IPS-NIHi11 (cell line): ENCODE measurements around the gene ARMC8.
A peak's percentile ranks its signal among the peaks of the same experiment; 100 is the strongest.
"Not testable (repeated sequence)": the region's sequence is repeated elsewhere in the genome, so short reads cannot be mapped to it uniquely, and the experiment has no call there.

ENCODE experiments used
- DNase-seq: peaks from one replicate; pipeline ENCODE4 v3.0.0; 2012; ENCODE audit warnings: mixed read lengths, low spot score

ARMC8 gene, protein sequence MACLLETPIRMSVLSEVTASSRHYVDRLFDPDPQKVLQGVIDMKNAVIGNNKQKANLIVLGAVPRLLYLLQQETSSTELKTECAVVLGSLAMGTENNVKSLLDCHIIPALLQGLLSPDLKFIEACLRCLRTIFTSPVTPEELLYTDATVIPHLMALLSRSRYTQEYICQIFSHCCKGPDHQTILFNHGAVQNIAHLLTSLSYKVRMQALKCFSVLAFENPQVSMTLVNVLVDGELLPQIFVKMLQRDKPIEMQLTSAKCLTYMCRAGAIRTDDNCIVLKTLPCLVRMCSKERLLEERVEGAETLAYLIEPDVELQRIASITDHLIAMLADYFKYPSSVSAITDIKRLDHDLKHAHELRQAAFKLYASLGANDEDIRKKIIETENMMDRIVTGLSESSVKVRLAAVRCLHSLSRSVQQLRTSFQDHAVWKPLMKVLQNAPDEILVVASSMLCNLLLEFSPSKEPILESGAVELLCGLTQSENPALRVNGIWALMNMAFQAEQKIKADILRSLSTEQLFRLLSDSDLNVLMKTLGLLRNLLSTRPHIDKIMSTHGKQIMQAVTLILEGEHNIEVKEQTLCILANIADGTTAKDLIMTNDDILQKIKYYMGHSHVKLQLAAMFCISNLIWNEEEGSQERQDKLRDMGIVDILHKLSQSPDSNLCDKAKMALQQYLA

DNA sequence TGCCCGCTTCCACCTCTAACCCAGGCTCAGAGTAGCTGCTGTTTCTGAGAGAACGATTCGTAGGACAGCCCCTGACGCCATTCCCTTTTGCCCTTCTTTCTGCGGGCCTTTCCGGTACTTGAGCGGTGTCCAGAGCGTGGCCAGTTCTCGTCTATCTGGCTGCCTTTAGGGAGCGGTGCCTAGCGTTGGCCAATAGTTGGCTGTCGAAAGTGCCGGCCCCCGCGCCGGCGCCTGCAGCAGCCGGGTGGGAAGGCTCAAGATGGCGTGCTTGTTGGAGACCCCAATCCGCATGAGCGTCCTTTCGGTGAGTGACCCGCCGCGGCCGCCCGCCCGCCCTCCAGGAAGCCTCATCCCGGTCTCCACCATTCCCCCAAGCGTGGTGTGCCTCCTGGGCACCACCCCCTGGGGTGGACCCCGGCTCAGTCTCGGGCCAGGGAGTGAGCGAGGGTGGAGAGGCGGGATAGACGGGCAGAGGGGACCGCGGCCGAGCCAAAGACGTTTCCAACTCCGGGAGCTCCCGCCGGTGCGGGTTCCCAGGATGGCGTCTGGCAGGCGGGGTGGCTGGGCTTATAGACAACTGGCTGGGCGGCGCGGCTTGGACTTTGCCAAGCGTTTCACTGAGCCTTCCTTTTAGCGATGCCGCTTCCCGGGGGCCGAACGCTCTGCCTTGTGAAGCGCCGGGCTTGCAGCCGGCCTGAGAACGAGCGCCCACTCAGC lies at the start of gene ARMC8:
ARMC8 (plus strand) TSS at position 6 of the 717 bp plus-strand sequence; CDS start at position 260, 254 bp downstream.
- DNase-seq, result peak; percentile 70

DNA sequence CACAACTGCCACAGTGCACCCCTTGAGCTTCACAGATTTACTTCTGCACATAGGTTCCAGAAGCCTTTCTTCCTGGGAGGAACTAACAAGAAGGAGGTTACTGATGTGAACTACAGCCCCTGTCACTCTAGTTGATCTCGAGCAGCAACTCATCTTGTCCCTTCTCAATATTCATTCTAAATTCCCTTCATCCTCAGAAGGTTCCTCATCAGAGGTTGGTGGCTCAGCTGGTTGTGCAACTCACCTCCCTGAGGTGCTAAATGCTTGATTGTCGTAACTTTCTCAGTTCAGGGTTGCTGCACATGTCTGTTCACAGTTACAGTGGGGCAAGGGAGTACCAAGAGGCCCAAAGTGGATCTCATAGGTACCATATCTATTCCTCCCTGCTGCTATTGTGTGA lies 49.2 kb upstream of the ARMC8 start:
- no peak for DNase-seq

DNA sequence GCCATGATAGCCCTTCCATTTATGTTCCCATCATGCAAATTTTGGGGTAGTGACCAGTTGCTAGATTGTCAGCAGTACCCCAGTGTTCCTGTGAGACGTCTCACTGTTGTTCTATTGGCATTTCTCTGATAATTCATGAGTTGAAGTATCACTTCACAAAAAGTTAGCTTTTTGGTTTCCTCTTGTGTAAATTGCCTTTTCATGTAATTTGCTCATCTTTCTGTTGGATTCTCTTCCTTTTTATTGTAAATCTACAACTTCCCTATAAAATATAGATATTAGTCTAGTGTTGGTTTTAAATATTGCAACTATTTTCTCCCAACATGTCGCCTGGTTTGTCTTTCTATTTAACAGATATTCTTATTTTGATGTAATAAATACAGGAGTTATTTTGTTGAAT lies 47.4 kb upstream of the ARMC8 start:
- no peak for DNase-seq

DNA sequence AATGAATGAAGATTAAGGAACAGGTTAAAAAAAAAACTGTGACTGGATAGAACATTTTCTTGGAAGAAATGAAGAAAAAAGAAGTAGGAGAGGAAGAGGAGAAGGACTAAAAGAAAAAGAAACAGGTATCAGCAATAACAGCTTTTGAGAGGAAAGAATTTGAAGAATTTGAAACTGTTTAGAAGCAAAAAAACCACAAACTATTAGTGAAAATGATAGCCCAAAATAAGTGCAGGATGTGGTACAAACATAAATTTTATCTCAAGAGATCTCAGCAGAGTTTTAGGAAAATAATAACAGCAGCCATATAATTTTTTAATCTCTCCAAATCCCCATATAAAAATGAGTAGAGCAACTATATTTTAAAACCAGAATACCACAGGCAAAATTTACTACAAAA lies 46.2 kb upstream of the ARMC8 start:
- no peak for DNase-seq

DNA sequence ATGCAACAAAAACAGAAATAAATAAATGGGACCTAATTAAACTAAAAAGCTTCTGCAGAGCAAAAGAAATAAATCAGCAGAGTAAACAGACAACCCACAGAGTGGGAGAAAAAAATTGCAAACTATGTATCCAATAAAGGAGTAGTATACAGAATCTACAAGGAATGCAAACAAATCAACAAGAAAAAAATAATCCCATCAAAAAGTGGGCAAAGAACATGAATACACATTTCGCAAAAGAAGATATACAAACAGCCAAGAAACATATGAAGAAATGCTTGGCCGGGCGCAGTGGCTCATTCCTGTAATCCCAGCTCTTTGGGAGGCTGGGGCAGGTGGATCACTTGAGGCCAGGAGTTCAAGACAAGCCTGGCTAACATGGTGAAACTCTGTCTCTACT lies 44.9 kb upstream of the ARMC8 start:
- not testable (repeated sequence) for DNase-seq

DNA sequence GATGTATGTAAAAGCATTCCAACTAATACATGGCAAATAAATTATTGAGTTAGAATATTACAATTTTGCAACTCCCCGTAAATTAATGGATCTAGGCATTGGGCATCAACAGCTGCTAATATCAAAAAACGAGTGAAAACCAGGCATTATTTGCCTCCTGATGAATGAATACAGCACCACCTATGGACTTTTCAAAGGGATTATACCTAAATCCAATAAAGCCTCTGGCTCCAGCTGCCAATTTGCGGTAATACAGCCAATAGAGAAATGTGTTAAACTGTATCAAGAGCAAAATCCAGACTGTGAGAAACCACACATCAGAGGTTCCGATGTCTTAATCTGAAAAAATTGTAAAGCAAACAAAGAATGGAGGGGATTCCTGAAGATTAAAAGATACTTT lies 38.6 kb upstream of the ARMC8 start:
- no peak for DNase-seq

DNA sequence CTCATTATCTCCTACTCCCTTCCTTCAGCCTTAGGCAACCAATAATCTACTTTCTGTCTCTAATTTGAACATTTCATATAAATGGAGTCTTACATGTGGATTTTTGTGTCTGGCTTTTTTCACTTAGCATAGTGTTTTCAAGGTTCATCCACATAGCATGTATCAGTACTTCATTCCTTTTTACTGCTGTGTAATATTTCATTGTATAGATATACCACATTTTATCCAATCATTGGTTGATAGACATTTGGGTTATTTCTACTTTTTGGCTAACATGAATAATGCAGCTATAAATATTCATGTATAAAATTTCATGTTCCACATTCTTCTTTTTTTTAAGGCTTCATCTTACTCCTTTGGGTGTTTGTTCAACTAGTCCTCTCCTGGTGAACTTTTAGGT lies 32.6 kb upstream of the ARMC8 start:
- no peak for DNase-seq

DNA sequence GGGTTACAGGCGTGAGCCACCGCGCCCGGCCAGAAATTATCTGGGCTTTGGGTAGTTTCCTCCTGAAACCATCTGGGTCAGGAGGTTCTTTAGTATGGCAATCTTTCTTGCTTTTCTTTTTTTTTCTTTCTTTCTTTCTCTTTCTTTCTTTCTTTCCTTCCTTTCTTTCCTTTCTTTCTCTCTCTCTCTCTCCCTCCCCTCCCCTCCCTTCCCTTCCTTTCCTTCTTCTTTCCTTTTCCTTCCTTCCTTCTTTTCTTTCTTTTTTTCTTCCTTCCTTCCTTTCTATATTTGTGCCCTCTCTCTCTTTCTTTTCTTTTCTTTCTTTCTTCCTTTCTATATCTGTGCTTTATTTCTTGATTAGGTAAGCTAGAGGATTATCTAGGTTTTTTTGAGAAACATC lies 29.4 kb upstream of the ARMC8 start:
- no peak for DNase-seq

DNA sequence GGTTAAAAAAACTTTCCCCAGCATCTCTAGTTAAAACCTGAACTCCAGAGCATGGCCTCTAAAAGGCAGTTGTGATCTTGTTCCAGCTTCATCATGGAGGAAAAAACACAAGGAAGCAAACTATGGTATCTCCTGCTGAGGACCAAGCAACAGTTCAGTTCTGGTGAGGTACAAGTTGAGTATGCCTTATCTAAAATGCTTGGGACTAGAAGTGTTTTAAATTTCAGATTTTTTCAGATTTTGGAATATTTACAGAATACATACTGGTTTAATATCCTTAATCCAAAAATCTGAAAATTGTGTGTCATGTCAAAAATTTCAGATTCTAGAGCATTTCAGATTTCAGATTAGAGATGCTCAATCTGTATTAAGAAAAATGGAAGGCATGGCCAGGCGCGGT lies 22.0 kb upstream of the ARMC8 start:
- DNase-seq, result no peak

DNA sequence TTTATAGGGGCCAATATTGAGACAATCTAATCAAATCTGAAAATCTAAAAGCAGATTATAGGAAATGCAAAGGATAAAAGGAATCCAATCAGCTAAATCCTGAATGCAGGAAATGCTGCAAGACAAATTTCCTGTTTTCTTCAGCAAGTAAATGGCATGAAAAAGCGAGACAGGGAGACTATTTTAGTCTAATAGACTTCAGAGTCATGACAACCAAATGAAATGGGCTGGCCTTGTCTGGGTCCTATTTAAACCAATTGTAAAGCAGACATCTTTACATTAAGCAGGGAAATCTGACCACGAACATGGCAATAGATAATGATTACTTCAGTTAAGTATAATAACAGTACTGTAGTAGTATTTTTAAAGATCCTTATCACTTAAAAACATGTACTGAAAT lies 14.5 kb upstream of the ARMC8 start:
- no peak for DNase-seq

DNA sequence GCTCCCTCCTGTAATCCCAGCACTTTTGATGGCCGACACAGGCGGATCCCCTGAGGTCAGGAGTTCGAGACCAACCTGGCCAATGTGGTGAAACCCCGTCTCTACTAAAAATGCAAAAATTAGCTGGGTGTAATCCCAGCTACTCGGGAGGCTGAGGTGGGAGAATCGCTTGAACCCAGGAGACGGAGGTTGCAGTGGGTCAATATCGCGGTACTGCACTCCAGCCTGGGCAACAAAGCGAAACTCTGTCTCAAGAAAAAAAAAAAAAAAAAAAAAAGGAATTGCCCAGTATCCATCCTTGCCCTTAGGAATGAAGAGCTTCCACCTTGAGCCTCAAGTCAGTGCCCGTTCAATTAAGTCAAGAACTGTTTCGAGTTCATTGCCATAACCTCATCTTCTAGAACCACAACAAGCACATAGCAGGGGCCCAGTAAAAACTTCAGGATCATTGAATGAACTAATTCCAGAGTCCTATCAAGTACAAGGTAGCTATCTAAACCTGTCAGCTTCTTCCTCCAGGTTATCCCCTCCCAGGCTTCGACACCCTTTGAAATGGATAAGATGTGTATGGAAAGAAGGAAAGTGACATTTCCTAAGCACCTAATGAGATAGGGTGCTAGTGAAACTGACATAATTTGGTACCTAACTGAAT lies 13.2 kb upstream of the ARMC8 start:
- peak; percentile 10 for DNase-seq

DNA sequence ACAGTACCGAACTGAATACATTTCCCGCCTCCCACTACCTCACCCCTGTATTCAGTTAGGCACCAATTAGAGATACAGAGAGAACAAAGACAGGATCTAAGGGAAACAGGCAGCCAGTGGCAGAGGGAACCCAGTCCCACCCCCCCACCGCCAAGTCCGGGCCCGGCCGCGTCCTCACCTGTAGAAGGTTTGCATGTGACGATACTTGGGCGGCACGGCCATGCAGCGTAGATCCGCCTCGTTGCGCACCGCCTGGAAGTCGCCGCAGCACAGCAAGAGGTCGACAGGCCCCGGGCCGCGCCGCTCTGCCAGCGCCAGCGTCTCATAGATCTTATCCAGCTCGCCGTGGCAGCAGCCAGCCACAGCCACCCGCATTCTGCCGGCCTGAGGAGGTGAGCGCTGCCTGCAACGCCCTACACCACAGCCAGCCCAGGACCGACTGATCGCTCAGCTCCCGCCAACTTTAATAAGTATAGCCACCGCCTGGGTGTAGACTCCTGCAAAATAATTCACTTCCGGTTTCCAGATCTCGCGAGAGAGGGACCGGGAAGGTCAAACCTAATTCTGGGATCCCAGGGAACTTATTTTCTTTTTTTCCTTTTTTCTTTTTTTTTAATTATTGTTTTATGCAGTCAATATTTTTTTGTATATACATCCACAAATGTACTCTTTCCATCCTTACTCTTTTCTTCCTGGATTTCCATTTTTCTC lies 12.5 kb upstream of the ARMC8 start, which contains the start of gene DBR1:
DBR1 (minus strand) TSS at position 501 of the 711 bp plus-strand sequence; CDS start at position 375, 126 bp downstream.
- peak; percentile 76 for DNase-seq

DNA sequence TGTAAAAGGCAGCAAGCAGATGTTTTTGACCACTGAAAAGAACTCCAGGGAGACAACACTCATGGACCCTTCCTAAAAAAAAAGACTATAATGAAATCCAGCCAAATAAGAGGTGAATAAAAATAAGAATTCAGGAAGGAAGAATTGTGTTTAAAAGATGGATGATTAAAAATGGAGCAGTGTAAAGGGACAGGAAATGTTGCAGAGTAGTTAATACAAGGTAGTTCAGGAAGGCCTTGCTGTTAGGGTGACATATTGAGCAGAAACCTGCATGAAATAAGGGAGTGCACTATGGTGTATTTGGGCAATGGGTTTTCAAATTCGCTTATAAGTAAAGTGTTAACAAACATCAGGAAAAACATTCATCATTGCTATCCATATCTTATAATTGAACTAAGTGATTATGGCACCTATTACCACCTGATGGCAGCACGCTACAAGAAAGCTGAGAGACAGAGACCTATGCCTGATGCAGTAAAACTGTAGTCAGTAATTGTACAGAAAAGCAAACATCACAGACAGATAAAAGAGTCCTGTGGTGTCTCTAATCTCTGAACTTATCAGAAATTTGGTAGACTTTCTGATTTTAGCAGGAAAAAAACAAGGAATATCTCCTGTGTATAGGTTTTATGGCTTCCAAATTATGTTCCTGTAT lies 6.6 kb upstream of the ARMC8 start:
- DNase-seq, result peak; percentile 12

DNA sequence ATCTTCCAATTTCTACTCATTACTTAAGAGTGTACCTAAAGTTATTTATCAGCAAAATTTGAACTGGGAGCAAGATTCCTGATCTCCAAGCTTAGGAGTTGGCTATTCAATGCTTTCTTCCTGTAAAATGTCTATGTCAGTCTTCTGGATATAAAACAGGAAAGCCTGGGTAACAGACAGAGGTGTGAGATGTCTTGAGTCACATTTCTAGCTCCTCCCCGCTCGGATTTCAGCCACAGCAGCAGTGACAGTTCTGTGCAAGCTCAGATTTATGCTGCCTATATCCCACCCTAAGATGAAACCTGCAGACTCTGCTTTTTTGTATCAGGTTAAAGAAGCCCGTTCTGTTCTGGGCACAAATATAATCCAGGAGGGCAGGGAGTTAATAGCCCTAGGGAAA lies 2.1 kb upstream of the ARMC8 start:
- DNase-seq, result no peak

DNA sequence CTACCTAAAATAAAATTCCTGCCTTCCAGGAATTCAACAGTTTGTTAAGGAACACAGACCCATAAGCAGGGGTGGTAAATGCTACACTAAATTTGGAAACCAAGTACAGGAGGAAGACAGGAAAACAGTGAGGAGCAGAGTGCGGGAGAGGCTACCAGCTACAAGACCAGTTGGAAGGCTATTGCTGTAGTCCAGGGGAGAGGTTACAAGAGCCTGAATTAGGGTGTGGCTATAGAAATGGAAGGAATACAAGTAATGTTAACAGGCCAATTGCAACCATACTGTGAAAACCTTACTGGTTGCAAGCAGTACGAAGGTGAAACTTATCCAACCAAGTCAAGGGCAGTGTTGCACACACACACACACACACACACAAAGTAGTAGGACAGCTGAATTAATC lies 880 bp upstream of the ARMC8 start:
- no peak for DNase-seq

DNA sequence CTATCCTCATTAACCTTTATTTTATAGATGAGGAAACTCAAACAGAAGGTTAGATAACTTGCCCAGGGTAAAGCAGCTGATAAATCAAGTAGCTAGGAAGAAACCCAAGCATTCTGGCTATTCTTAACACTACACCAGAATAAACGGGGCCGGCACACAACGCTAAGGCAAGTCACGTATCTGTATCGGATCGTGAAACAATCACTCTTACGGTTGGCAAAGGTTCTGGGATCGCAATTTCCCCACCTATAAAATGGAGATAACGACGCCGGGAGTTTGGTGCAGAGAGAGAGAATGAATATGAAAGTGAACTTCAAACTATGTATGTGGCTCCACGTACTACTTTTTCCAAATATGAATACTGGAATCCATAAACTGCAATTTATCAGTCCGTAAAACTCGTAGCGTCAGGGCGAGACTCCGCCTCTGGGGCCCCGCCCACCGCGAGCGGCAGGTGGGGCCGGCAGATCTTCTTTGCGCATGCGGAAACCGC lies 252 bp upstream of the ARMC8 start:
- DNase-seq, result peak; percentile 99

DNA sequence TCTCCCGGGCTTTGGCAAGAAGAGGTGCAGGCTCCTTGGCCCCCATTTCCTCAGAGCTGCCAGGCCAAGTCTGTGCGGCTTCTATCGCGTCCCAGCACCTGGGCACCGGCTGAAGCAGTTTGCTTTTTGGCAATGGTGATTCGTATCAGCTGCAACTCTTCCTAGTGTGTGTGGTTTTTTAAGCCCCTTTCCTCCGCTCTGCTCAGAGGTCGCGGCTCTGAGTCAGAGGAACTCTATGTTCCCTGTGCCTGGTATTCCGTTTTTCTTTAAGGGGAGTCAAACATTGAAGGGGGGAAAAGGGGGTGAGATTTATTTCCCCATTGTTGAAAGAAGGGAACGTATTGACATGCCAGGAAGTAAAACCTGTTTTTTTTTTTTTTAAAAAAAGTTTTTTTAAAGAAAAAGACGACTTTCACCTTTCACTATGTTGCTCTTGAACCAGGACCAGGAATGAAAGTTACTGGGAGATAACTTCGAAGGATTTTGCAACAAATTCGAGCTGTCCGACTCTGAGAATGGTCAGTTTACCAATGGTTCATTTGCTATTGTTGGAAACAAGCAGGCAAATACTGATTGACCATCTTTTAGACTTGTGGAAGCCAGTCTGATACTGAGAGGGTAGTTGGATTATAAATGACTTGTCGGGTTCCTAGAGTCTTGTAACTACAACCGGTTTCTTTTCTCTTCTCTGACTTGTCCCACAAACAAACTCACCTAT lies 1.1 kb downstream of the ARMC8 start:
- no peak for DNase-seq

DNA sequence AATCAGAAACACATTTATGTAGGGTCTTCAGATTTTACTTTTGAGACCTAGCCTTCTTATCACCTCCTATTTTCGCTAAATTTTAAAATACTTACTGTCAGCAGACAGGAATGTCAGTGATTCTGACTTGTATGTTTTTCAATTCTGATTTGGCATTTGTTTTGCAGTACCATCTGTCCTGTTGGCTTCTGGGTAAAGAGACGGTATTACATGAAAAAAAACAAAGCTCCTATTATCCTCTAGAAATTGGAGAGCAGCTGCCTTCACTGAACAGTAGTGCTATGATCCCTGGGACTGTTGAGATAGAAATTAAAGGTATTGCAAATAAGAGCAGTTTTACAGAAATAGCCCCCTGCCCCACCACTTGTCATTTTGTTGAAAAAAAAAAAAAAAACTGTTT lies 8.4 kb downstream of the ARMC8 start:
- no peak for DNase-seq

DNA sequence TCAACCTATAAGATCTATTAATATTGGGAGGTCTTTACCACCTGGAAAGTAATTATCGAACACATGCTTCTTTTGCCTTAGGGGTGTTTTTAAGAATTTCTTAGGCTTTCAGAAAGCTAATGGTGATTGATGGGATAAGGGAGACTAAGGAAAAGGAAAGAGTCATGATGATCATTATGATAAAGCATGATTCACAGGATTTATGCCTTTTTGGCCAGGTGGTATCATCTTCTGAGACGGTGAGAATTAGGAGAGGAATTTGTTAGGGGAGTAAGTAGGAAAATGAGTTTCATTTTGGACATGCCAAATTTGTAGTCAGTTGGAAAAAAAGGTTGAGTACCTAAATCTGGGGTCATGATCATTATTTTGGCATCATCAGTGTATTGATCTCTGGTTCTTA lies 8.9 kb downstream of the ARMC8 start:
- no peak for DNase-seq

DNA sequence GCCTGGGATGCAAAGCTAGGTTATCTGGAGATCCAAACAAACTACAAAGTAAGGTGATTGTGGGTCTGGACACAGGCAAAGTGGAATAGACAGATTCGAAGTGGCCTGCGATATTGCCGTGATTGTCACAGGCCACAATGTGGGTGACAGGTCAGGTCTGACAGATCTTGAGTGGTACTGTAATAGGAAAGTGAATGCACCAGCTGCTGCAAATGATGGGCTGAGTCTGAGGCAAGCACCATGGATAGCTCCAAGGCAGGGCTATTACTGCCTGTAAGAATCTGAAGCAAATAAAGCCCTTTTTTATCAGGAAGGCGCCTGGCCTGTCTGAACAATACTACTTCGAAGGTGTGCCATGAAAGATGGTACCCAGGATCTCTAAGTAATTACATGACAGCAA lies 10.0 kb downstream of the ARMC8 start:
- peak; percentile 60 for DNase-seq
